ENCODE data around the gene GLS2.

- no peak for TF ChIP-seq EP300 (IDR thresholded peaks at IDR 0.05)
- no peak for TF ChIP-seq CTCF (IDR thresholded peaks at IDR 0.05)
- no peak for TF ChIP-seq POLR2A (IDR thresholded peaks at IDR 0.05)
Observed at GRCh38 chr12:56476143-56476542, 11.8 kb downstream of the GLS2 start.
